Panc1 (cell line): ENCODE measurements around the gene SLC30A4. TPM values are rescaled to one million over a fixed set of nuclear protein-coding genes. Genes with fewer than 3 reads are reported as not detected.

Source experiments
- ATAC-seq: fragments of 200-7000 bp; cut with Tn5 transposase; 2 replicates; pipeline ENCODE4 v1.9.1; 2020; ENCODE audit warnings: mild to moderate bottlenecking, moderate library complexity
- BruUV-seq: library from RNA; stranded (reverse); fragments of 400-500 nt; replicated peaks from 2 replicates; lab custom pipeline; 2021; lab: Mats Ljungman, UMichigan
- CTCF ChIA-PET: fragments of 300-600 bp; sonication (Branson Sonifier 250); formaldehyde crosslinking; loops from one replicate; lab custom pipeline; 2022; ENCODE audit warnings: antibody characterized with exemption; lab: Charles Lee
- POLR2A ChIA-PET: fragments of 300-600 bp; sonication (Branson Sonifier 250); formaldehyde crosslinking; loops from one replicate; lab custom pipeline; 2022; ENCODE audit warnings: antibody characterized with exemption; lab: Charles Lee
- DNase-seq: peaks from one replicate; pipeline ENCODE4 v3.0.0-alpha.2; 2010; ENCODE audit warnings: low read depth, low spot score
- H3K27ac ChIP-seq: 2 replicates; pipeline ENCODE4 v1.5.1; 2011; ENCODE audit warnings: mild to moderate bottlenecking, low read length, inconsistent platforms
- H3K27me3 ChIP-seq: fragments of 200-500 bp; sonication (Bioruptor generic); 2 replicates; pipeline ENCODE4 v1.6.0; 2014; ENCODE audit warnings: low read length, inconsistent platforms; ENCODE audit not compliant: control insufficient read depth, insufficient read depth
- H3K36me3 ChIP-seq: fragments of 200-500 bp; sonication (Bioruptor generic); 2 replicates; pipeline ENCODE4 v1.5.1; 2014; ENCODE audit warnings: inconsistent platforms, mild to moderate bottlenecking, low read length, moderate library complexity; ENCODE audit not compliant: control insufficient read depth, insufficient read depth
- H3K4me1 ChIP-seq: 2 replicates; pipeline ENCODE4 v1.5.1; 2011; ENCODE audit warnings: inconsistent platforms, mild to moderate bottlenecking, low read length, moderate library complexity; ENCODE audit not compliant: control insufficient read depth, insufficient read depth
- H3K4me3 ChIP-seq, 2 experiments: 2 replicates each; pipeline ENCODE4 v1.5.1; 2011 to 2012; ENCODE audit warnings: low read depth in 2 of 2, low read length in 2 of 2, mild to moderate bottlenecking in 2 of 2, inconsistent platforms in 1 of 2, moderate library complexity in 1 of 2
- H3K9me3 ChIP-seq: fragments of 200-500 bp; sonication (Bioruptor generic); 2 replicates; pipeline ENCODE4 v1.5.1; 2014; ENCODE audit warnings: low read depth, mild to moderate bottlenecking, inconsistent platforms, low read length, moderate library complexity; ENCODE audit not compliant: control insufficient read depth, insufficient read depth
- CTCF ChIP-seq: fragments of 450-650 bp; IDR thresholded peaks from 2 replicates; pipeline ENCODE4 v1.5.1; 2017; ENCODE audit warnings: mild to moderate bottlenecking
- POLR2AphosphoS5 ChIP-seq: IDR thresholded peaks from 2 replicates; pipeline ENCODE4 v1.6.1; 2012; ENCODE audit warnings: mild to moderate bottlenecking, low read depth, low read length, moderate library complexity
- REST ChIP-seq, 2 experiments: IDR thresholded peaks; 2 replicates each; pipeline ENCODE4 v1.6.1; 2011 to 2012; ENCODE audit warnings: low read depth in 2 of 2, control low read depth in 1 of 2, low read length in 1 of 2, mild to moderate bottlenecking in 1 of 2, moderate library complexity in 1 of 2; ENCODE audit not compliant: insufficient read depth in 1 of 2
- SIN3A ChIP-seq: IDR thresholded peaks from 2 replicates; pipeline ENCODE4 v1.6.1; 2012; ENCODE audit warnings: low read depth, mild to moderate bottlenecking, low read length, moderate library complexity, borderline replicate concordance; ENCODE audit not compliant: insufficient read depth
- TCF7L2 ChIP-seq: IDR thresholded peaks from 2 replicates; pipeline ENCODE4 v1.6.1; 2011; ENCODE audit warnings: mild to moderate bottlenecking, low read depth, low read length, inconsistent platforms
- in situ Hi-C: cut with HindIII; loops from 2 replicates; pipeline ENCODE4 v1.10.0; 2016; ENCODE audit warnings: low sequenced_read_pairs, low pct_unique_long_range_greater_than_20kb
- intact Hi-C: fragments of 100-400 bp; cut with micrococcal nuclease; formaldehyde crosslinking; loops from one replicate; pipeline ENCODE4 v1.10.0; 2022; ENCODE audit not compliant: unreplicated experiment
- total RNA-seq: library from RNA; stranded (reverse); gene quantifications from one replicate; pipeline ENCODE4 v1.2.1, GENCODE V29; 2021; ENCODE audit not compliant: unreplicated experiment

SLC30A4 gene
- total RNA-seq, 1 experiment from 2014 or later: 9.3 TPM

- intact Hi-C loops: loop anchor here (5.0 to 10.0 kb wide), 2 partner anchors 55 to 88 kb away; no protein-coding TSS in a partner anchor
Measured at GRCh38 chr15:45527086-45527485, 4.5 kb upstream of the SLC30A4 start.

GRCh38 chr15:45523166-45523460, 558 bp upstream of the SLC30A4 start:
- intact Hi-C loops (loop anchor here (10.0 kb wide), 1 partner anchor 92 kb away; no protein-coding TSS in a partner anchor), in situ Hi-C loops (no loop called here)
- no peaks in the 10 kb centered on the region for H3K36me3 ChIP-seq
- TF ChIP-seq TCF7L2 (no peak), POLR2AphosphoS5 (no peak), CTCF (no peak), SIN3A (no peak), REST (IDR thresholded peaks at IDR 0.05; ENCODE audit: insufficient read depth in 1 of 2, low read depth in 2 of 2, low read length in 1 of 2) (no peak)
- DNase-seq (no peak), ATAC-seq (peak; percentile 32; the same call in 1 of the 2 replicates)
- no peaks in the 10 kb centered on the region for H3K27me3 ChIP-seq
- no peaks in the 10 kb centered on the region for H3K9me3 ChIP-seq
- peak overlapping the region; percentile 89 for H3K27ac ChIP-seq
- ChIA-PET POLR2A (no interaction called here), CTCF (no interaction called here)
- H3K4me1 ChIP-seq: peaks cover 15% of the 10 kb centered on the region
- no TSS peak for BruUV-seq
- H3K4me3 ChIP-seq: peak overlapping the region; percentile 72 to 80

More at GRCh38 chr15:45527086-45527485, 4.5 kb upstream of the SLC30A4 start:
- H3K27me3 ChIP-seq: no peaks in the 10 kb centered on the region
- ATAC-seq: no peak
- peaks cover 4% of the 10 kb centered on the region; the same call in 1 of the 2 replicates for H3K4me1 ChIP-seq
- BruUV-seq: no TSS peak
- CTCF ChIA-PET: no interaction called here
- H3K36me3 ChIP-seq: no peaks in the 10 kb centered on the region
- no peak overlapping the region for H3K4me3 ChIP-seq
- H3K9me3 ChIP-seq: no peaks in the 10 kb centered on the region
- no peak overlapping the region for H3K27ac ChIP-seq
- no peak for DNase-seq
- in situ Hi-C loops: no loop called here
- no peak for TF ChIP-seq CTCF
- no peak for TF ChIP-seq REST (IDR thresholded peaks at IDR 0.05; ENCODE audit: insufficient read depth in 1 of 2, low read depth in 2 of 2, low read length in 1 of 2)
- POLR2A ChIA-PET: no interaction called here
